HCT116 (cell line): ENCODE data around the gene SOBP. TPM values are rescaled to one million over a fixed set of nuclear protein-coding genes. Genes with fewer than 3 reads are reported as not detected.

Experiments used
- ATAC-seq: fragments of 200-7000 bp; cut with Tn5 transposase; 2 replicates; pipeline ENCODE4 v1.9.1; 2020; ENCODE audit warnings: mild to moderate bottlenecking, moderate library complexity
- BruUV-seq: library from RNA; stranded (reverse); fragments of 400-500 nt; replicated peaks from 2 replicates; lab custom pipeline; 2021; lab: Mats Ljungman, UMichigan
- CTCF ChIA-PET: fragments of 300-600 bp; sonication (Branson Sonifier 250); formaldehyde crosslinking; loops from one replicate; lab custom pipeline; 2021; ENCODE audit warnings: antibody characterized with exemption; lab: Charles Lee
- POLR2A ChIA-PET: fragments of 300-600, 350-600 bp; sonication (Branson Sonifier 250); formaldehyde crosslinking; loops from one replicate; lab custom pipeline; 2021; ENCODE audit warnings: antibody characterized with exemption; lab: Charles Lee
- RAD21 ChIA-PET, 2 experiments: fragments of 300-600 bp; sonication (Branson Sonifier 250); formaldehyde crosslinking; loops; one replicate each; lab custom pipeline; 2023; ENCODE audit warnings: low total read pairs in 2 of 2; ENCODE audit not compliant: uncharacterized antibody in 2 of 2, unreplicated experiment in 2 of 2, low non-redundant PET in 1 of 2; lab: Charles Lee
- DNase-seq: peaks from one replicate; pipeline ENCODE4 v3.0.0-alpha.2; 2010; ENCODE audit warnings: low read depth, low spot score
- H2AFZ ChIP-seq: fragments of 200-600 bp; shearing (Covaris generic), sonication (generic); 2 replicates; pipeline ENCODE4 v1.6.1; 2017; ENCODE audit warnings: low read depth, mixed run types, mixed read lengths, antibody characterized with exemption, low read length; ENCODE audit not compliant: poor library complexity, severe bottlenecking
- H3K27ac ChIP-seq: 2 replicates; pipeline ENCODE4 v1.5.1; 2012; ENCODE audit warnings: low read depth, low read length
- H3K27me3 ChIP-seq: fragments of 200-600 bp; sonication (generic); 2 replicates; pipeline ENCODE4 v1.6.1; 2016; ENCODE audit warnings: mixed run types, low read length, mixed read lengths; ENCODE audit not compliant: insufficient read depth
- H3K36me3 ChIP-seq, 2 experiments: fragments of 200-500 bp in 1 of 2; fragments of 200-600 bp in 1 of 2; sonication (Bioruptor generic) in 1 of 2; sonication (generic) in 1 of 2; 2 replicates each; pipeline versions ENCODE4 v1.5.1 to v1.6.1; 2014 to 2016; ENCODE audit warnings: low read length in 2 of 2, inconsistent platforms in 1 of 2, mixed read lengths in 1 of 2, mixed run types in 1 of 2; ENCODE audit not compliant: insufficient read depth in 2 of 2, control insufficient read depth in 1 of 2
- H3K4me1 ChIP-seq, 2 experiments: fragments of 200-600 bp in 1 of 2; sonication (generic) in 1 of 2; 2 replicates each; pipeline versions ENCODE4 v1.5.1 to v1.6.1; 2012 to 2017; ENCODE audit warnings: low read length in 2 of 2, inconsistent platforms in 1 of 2, mild to moderate bottlenecking in 1 of 2, mixed read lengths in 1 of 2, mixed run types in 1 of 2, moderate library complexity in 1 of 2; ENCODE audit not compliant: insufficient read depth in 2 of 2, control insufficient read depth in 1 of 2
- H3K4me2 ChIP-seq: fragments of 200-600 bp; sonication (generic); 2 replicates; pipeline ENCODE4 v1.6.1; 2017; ENCODE audit warnings: mixed run types, low read length, mixed read lengths
- H3K4me3 ChIP-seq, 2 experiments: fragments of 200-600 bp in 1 of 2; sonication (generic) in 1 of 2; replicated peaks in 1 of 2; 2 replicates each; pipeline ENCODE4 v1.5.1; 2011 to 2016; ENCODE audit warnings: low read length in 2 of 2, control low read depth in 1 of 2, low read depth in 1 of 2, mild to moderate bottlenecking in 1 of 2, mixed read lengths in 1 of 2, mixed run types in 1 of 2
- H3K79me2 ChIP-seq: fragments of 200-600 bp; sonication (generic); 2 replicates; pipeline ENCODE4 v1.6.1; 2017; ENCODE audit warnings: mild to moderate bottlenecking, mixed run types, low read length, moderate library complexity, mixed read lengths; ENCODE audit not compliant: insufficient read depth
- H3K9ac ChIP-seq: fragments of 200-600 bp; sonication (generic); 2 replicates; pipeline ENCODE4 v1.6.1; 2016; ENCODE audit warnings: low read length, mixed read lengths
- H3K9me2 ChIP-seq: fragments of 200-600 bp; sonication (generic), shearing (Covaris generic); 2 replicates; pipeline ENCODE4 v1.6.1; 2017; ENCODE audit warnings: mixed run types, mild to moderate bottlenecking, moderate library complexity; ENCODE audit not compliant: insufficient read depth
- H3K9me3 ChIP-seq, 2 experiments: fragments of 200-500 bp in 1 of 2; fragments of 200-600 bp in 1 of 2; sonication (Bioruptor generic) in 1 of 2; sonication (generic) in 1 of 2; 2 replicates each; pipeline ENCODE4 v1.6.1; 2014 to 2017; ENCODE audit warnings: low read length in 2 of 2, mixed read lengths in 2 of 2, inconsistent platforms in 1 of 2, low read depth in 1 of 2, mild to moderate bottlenecking in 1 of 2, mixed run types in 1 of 2, moderate library complexity in 1 of 2; ENCODE audit not compliant: control insufficient read depth in 1 of 2, insufficient read depth in 1 of 2
- H4K20me1 ChIP-seq: fragments of 200-600 bp; sonication (generic), shearing (Covaris generic); 2 replicates; pipeline ENCODE4 v1.6.1; 2017; ENCODE audit warnings: mixed run types, mild to moderate bottlenecking, moderate library complexity; ENCODE audit not compliant: insufficient read depth
- ELF1 ChIP-seq: IDR thresholded peaks from 2 replicates; pipeline ENCODE4 v1.6.1; 2012; ENCODE audit warnings: low read depth, borderline replicate concordance
- RAD21 ChIP-seq: IDR thresholded peaks from 2 replicates; pipeline ENCODE4 v1.6.1; 2012; ENCODE audit warnings: low read depth, mild to moderate bottlenecking
- TCF7L2 ChIP-seq: IDR thresholded peaks from 2 replicates; pipeline ENCODE4 v1.7.0; 2011; ENCODE audit warnings: borderline replicate concordance, inconsistent platforms; ENCODE audit not compliant: insufficient read depth, insufficient read length; ENCODE audit errors: extremely low read depth
- intact Hi-C: fragments of 100-400 bp; cut with micrococcal nuclease; formaldehyde crosslinking; loops from 2 replicates; pipeline ENCODE4 v1.10.0; 2022
- total RNA-seq: library from RNA; stranded (reverse); gene quantifications from one replicate; pipeline ENCODE4 v1.2.1, GENCODE V29; 2021; ENCODE audit not compliant: unreplicated experiment

The SOBP gene
- total RNA-seq, 1 experiment from 2014 or later = 2.6 TPM

DNA sequence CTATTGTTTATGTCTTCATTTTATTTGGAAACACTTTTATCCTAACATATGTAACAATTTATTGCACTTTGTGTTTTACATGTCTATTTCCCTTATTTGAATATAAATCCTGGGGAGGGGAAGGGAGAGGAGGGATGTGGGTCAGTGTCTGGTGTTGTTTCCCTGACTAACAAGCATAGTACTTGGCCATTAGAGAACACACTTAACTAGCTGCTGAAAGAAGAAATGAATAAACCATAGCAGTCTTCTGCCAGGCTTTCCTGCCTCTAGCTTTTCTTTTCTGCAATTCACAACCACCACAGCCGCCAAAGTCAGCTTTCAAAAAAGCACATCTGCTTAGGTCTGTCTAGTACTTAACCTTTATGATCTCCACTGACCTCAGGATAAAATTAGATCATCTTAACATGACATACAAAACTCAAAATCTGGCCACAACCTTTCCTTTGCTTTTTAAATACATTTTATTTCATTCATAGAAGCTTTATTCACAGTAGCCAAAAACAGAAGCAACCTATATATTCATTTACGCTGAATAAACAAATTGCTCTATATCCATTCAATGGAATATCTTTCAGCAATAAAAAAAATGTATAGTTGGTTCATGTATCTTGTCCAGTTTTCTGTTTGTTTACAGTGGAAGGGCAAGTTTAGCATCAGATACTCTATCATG, 46.8 kb upstream of the SOBP start:
- DNase-seq = no peak
- no TSS peak for BruUV-seq
- no peaks in the 10 kb centered on the region for H3K4me1 ChIP-seq
- no peak for TF ChIP-seq TCF7L2
- TF ChIP-seq, all 23 proteins: peak for 0
- ChIA-PET RAD21 (no interaction called here), CTCF (no interaction called here), POLR2A (no interaction called here)
- Histone ChIP-seq H3K9me3 (peaks cover 8% of the 10 kb centered on the region in 2 experiments; a peak in 2 of 4 replicates), H3K79me2 (peaks cover 6% of the 10 kb centered on the region; the same call in 1 of the 2 replicates), H2AFZ (no peak overlapping the region), H3K4me3 (no peak overlapping the region), H3K27ac (no peak overlapping the region), H3K9me2 (no peaks in the 10 kb centered on the region), H3K4me2 (no peak overlapping the region), H3K36me3 (no peaks in the 10 kb centered on the region), H4K20me1 (no peaks in the 10 kb centered on the region), H3K27me3 (no peaks in the 10 kb centered on the region), H3K9ac (no peak overlapping the region)
- no peak for ATAC-seq
- intact Hi-C loops = no loop called here

GRCh38 chr6:107443608-107444267, 46.2 kb upstream of the SOBP start:
- Histone ChIP-seq H3K4me3 (no peak overlapping the region), H3K27me3 (no peaks in the 10 kb centered on the region), H3K9ac (no peak overlapping the region), H2AFZ (no peak overlapping the region), H4K20me1 (no peaks in the 10 kb centered on the region), H3K4me1 (no peaks in the 10 kb centered on the region), H3K79me2 (peaks cover 6% of the 10 kb centered on the region; the same call in 1 of the 2 replicates), H3K36me3 (no peaks in the 10 kb centered on the region), H3K4me2 (no peak overlapping the region), H3K27ac (no peak overlapping the region), H3K9me3 (peaks cover 9 to 11% of the 10 kb centered on the region in 2 experiments; a peak in 2 of 4 replicates), H3K9me2 (no peaks in the 10 kb centered on the region)
- ChIA-PET RAD21 (no interaction called here), CTCF (no interaction called here), POLR2A (no interaction called here)
- DNase-seq (no peak), ATAC-seq (no peak)
- TF ChIP-seq ELF1 = no peak
- TF ChIP-seq TCF7L2 = no peak
- TF ChIP-seq RAD21 = no peak
- no TSS peak for BruUV-seq
- intact Hi-C loops = no loop called here
